Thyroid gland (tissue), 4 donors: Measurements from ENCODE around the gene NOTCH2. TPM values are rescaled to one million over a fixed set of nuclear protein-coding genes. Genes with fewer than 3 reads are reported as not detected.
A peak's percentile ranks its signal among the peaks of the same experiment; 100 is the strongest.

Experiments
- DNase-seq, 2 donors: peaks; one replicate each; pipeline ENCODE4 v3.0.0-alpha.2; 2019
- H3K27ac ChIP-seq, 3 donors: fragments of 200-600 bp; sonication (generic); 1 replicate in 2 of 3; 2 replicates in 1 of 3; pipeline ENCODE4 v1.5.1; 2016 to 2019; ENCODE audit warnings: mild to moderate bottlenecking in 1 of 3, moderate library complexity in 1 of 3
- H3K27me3 ChIP-seq: fragments of 200-600 bp; sonication (generic); one replicate; pipeline ENCODE4 v1.5.1; 2019
- H3K36me3 ChIP-seq, 2 donors: fragments of 200-600 bp; sonication (generic); one replicate each; pipeline ENCODE4 v1.5.1; 2016 to 2019
- H3K4me1 ChIP-seq, 2 donors: fragments of 200-600 bp; sonication (generic); one replicate each; pipeline ENCODE4 v1.5.1; 2017 to 2019
- H3K4me3 ChIP-seq, 3 donors: fragments of 200-600 bp; sonication (generic); replicated peaks in 1 of 3; 1 replicate in 2 of 3; 2 replicates in 1 of 3; pipeline ENCODE4 v1.5.1; 2016; ENCODE audit warnings: mild to moderate bottlenecking in 1 of 3
- H3K9me3 ChIP-seq: fragments of 200-600 bp; sonication (generic); one replicate; pipeline ENCODE4 v1.5.1; 2017
- CTCF ChIP-seq, 6 experiments: fragments of 200-600 bp in 3 of 6; fragments of 450-650 bp in 3 of 6; sonication (generic) in 3 of 6; IDR thresholded peaks; one replicate each; pipeline ENCODE4 v1.5.1; 2016 to 2019; ENCODE audit warnings: antibody characterized with exemption in 6 of 6, mild to moderate bottlenecking in 2 of 6, inconsistent platforms in 1 of 6, moderate library complexity in 1 of 6
- POLR2A ChIP-seq, 2 donors: fragments of 450-650 bp; IDR thresholded peaks; one replicate each; pipeline ENCODE4 v1.6.1; 2017; ENCODE audit warnings: antibody characterized with exemption in 2 of 2, mild to moderate bottlenecking in 2 of 2, moderate library complexity in 1 of 2
- WGBS, 2 donors: methylation state at CpG; one replicate each; pipeline ENCODE4 v1.1.5; 2017; 5-methylcytosine and 5-hydroxymethylcytosine counted together
- intact Hi-C: fragments of 100-400 bp; cut with DNase I; formaldehyde crosslinking; loops from one replicate; pipeline ENCODE4 v1.15.1; 2023
- total RNA-seq, 4 donors: library from RNA; depleted of rRNA; stranded (reverse); fragments of >200 nt; gene quantifications; one replicate each; pipeline ENCODE4 v1.2.3, GENCODE V29; 2016

The NOTCH2 gene
- total RNA-seq, 4 donors from 2014 or later, result 87.2 to 142 (median 115) TPM

GRCh38 chr1:119874186-119874585 is 195.3 kb downstream of the NOTCH2 start:
- no peaks in the 10 kb centered on the region for H3K36me3 ChIP-seq
- 73 to 87% methylated on average over 2 of the region's 2 CpGs for WGBS, 2 donors
- no peak overlapping the region for H3K27ac ChIP-seq
- H3K4me3 ChIP-seq, result no peak overlapping the region
- H3K27me3 ChIP-seq, result no peaks in the 10 kb centered on the region
- H3K9me3 ChIP-seq, result no peaks in the 10 kb centered on the region
- TF ChIP-seq POLR2A (IDR thresholded peaks at IDR 0.05), result no peak
- TF ChIP-seq CTCF (IDR thresholded peaks at IDR 0.05), result no peak
- no peak for DNase-seq
- H3K4me1 ChIP-seq, result peaks cover 6 to 9% of the 10 kb centered on the region in 2 donors
- intact Hi-C loops, result no loop called here

DNA sequence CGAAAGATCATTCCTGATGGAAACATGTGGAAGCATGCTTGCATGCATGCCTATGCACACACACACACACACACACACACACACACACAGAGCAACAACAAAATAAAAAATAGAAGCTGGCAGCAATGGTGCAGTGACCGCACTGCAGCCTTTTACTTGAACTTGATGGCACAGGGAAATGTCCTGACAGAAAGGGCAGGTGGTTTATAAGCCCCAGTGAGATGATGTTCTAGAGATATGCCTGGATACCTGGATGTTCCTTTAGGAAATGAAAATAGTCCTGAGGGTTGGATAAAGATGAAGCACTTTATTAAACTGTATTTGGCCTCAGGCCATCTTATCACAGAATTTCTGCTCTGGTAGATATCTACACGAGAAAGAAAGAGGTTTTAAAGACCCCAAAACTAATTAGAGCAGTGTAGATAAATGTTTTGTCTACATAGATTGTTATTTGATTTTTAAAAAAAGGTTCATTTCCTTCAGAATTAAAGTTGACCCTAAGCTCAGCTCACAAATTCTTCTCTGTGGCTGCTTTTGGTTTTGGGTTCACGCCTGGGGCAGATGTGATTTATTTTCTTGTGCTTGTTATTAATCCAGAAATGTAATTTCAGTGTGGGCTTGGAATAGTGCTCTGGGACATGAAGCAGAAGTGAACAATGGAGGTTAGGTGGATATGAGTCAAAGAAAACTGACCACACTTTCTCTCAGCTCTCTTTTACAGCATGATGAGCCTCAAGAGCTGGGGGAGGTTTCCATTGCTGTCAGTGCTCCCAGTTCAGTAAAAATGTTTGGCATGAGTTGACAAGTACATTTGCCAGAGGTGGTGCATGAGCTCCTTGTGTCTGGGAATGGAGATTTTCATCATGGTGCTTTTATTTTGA is 196.1 kb downstream of the NOTCH2 start:
- Histone ChIP-seq H3K27ac (no peak overlapping the region), H3K36me3 (no peaks in the 10 kb centered on the region), H3K9me3 (no peaks in the 10 kb centered on the region), H3K4me3 (no peak overlapping the region), H3K4me1 (peaks cover 6 to 9% of the 10 kb centered on the region in 2 donors), H3K27me3 (no peaks in the 10 kb centered on the region)
- intact Hi-C loops, result no loop called here
- TF ChIP-seq CTCF (IDR thresholded peaks at IDR 0.05) (no peak), POLR2A (IDR thresholded peaks at IDR 0.05) (no peak)
- DNase-seq, result peak; percentile 32 to 36
- 80 to 83% methylated on average over 4 of the region's 4 CpGs for WGBS, 2 donors

DNA sequence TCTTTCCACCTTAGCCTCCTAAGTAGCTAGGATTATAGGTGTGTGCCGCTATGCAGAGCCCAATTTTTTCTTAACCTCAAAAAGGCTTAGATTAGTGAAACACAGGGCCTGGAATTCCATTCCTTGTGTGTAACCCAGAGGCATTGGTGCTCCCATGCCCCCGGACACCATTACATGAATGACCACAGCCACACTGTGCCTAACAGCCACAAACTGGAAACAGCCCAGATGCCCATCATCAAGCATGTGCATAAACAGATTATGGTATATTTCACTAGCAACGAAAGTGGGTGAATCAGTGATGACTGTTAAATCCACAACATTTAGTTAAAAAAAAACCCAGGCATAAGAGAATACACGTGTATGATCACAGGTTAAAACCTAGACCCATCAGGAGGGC is 197.6 kb downstream of the NOTCH2 start:
- Histone ChIP-seq H3K4me1 (peaks cover 6 to 9% of the 10 kb centered on the region in 2 donors), H3K36me3 (no peaks in the 10 kb centered on the region), H3K27me3 (no peaks in the 10 kb centered on the region), H3K4me3 (no peak overlapping the region), H3K9me3 (no peaks in the 10 kb centered on the region), H3K27ac (no peak overlapping the region)
- 86 to 91% methylated on average over 4 of the region's 4 CpGs for WGBS, 2 donors
- no peak for DNase-seq
- TF ChIP-seq POLR2A (IDR thresholded peaks at IDR 0.05), result no peak
- TF ChIP-seq CTCF (IDR thresholded peaks at IDR 0.05), result no peak
- intact Hi-C loops, result no loop called here

- H3K4me1 ChIP-seq, result peaks cover 6 to 9% of the 10 kb centered on the region in 2 donors
- peak; percentile 80 to 81 for DNase-seq
- no peak overlapping the region for H3K27ac ChIP-seq
- H3K4me3 ChIP-seq, result no peak overlapping the region
- H3K36me3 ChIP-seq, result no peaks in the 10 kb centered on the region
- no peak for TF ChIP-seq POLR2A (IDR thresholded peaks at IDR 0.05)
- TF ChIP-seq CTCF (IDR thresholded peaks at IDR 0.05), result peak; percentile 78 to 97 (median 86)
- intact Hi-C loops, result no loop called here
- 44 to 56% methylated on average over 17 to 20 of the region's 20 CpGs for WGBS, 2 donors
- H3K9me3 ChIP-seq, result no peaks in the 10 kb centered on the region
- no peaks in the 10 kb centered on the region for H3K27me3 ChIP-seq
Measured at GRCh38 chr1:119870917-119871596, 198.4 kb downstream of the NOTCH2 start.

DNA sequence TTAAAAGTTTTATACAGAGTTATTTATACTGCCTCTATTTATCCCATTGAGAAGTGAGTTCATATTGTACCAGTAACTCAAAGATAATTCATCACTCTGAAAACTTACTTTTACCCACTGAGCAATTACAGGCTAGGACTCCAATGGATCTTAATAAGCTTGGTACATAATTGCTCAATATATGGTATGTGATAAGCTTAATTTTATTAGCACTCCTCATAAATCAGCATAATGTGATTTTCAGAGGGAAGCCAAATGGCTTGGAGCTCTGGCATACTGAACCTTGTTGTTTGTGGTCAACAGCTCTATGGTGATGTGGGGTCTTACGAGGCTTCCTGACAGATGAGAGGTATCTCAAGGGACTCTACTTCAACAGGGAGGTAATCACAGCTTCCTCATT is 199.5 kb downstream of the NOTCH2 start:
- H3K27ac ChIP-seq, result no peak overlapping the region
- no peak for TF ChIP-seq POLR2A (IDR thresholded peaks at IDR 0.05)
- no peak for TF ChIP-seq CTCF (IDR thresholded peaks at IDR 0.05)
- H3K4me3 ChIP-seq, result no peak overlapping the region
- DNase-seq, result no peak
- no peaks in the 10 kb centered on the region for H3K36me3 ChIP-seq
- no peaks in the 10 kb centered on the region for H3K27me3 ChIP-seq
- no peaks in the 10 kb centered on the region for H3K9me3 ChIP-seq
- 72 to 83% methylated on average over 1 of the region's 1 CpG for WGBS, 2 donors
- intact Hi-C loops, result no loop called here
- peaks cover 6 to 9% of the 10 kb centered on the region in 2 donors for H3K4me1 ChIP-seq
